Central memory CD8-positive, alpha-beta T cell (primary cell): ENCODE measurements around the gene APP.

Experiments
- ATAC-seq: fragments of 150-1000 bp; cut with Tn5 transposase; replicated peaks from 2 replicates; pipeline ENCODE4 v1.10.0; 2022; ENCODE audit warnings: mild to moderate bottlenecking, moderate FRiP score, moderate number of reproducible peaks; ENCODE audit not compliant: poor library complexity, severe bottlenecking; ENCODE audit errors: extremely low read depth
- DNase-seq, 2 donors: peaks; one replicate each; pipeline ENCODE4 v3.0.0; 2021; ENCODE audit warnings: low spot score in 2 of 2
- H3K27ac Mint-ChIP-seq: one replicate; pipeline ENCODE4 v1.8.0; 2022; ENCODE audit warnings: low read depth, mild to moderate bottlenecking, moderate library complexity, mixed read lengths
- H3K27me3 Mint-ChIP-seq: one replicate; pipeline ENCODE4 v1.8.0; 2022; ENCODE audit warnings: mixed read lengths
- H3K36me3 Mint-ChIP-seq: one replicate; pipeline ENCODE4 v1.8.0; 2022; ENCODE audit warnings: mild to moderate bottlenecking, moderate library complexity, mixed read lengths; ENCODE audit not compliant: insufficient read depth
- H3K4me1 Mint-ChIP-seq: one replicate; pipeline ENCODE4 v1.8.0; 2022; ENCODE audit warnings: mixed read lengths
- H3K4me3 Mint-ChIP-seq: one replicate; pipeline ENCODE4 v1.8.0; 2022; ENCODE audit warnings: mild to moderate bottlenecking, moderate library complexity, mixed read lengths
- H3K9me3 Mint-ChIP-seq: one replicate; pipeline ENCODE4 v1.8.0; 2022; ENCODE audit warnings: mixed read lengths

The APP gene

GRCh38 chr21:25855576-25855975 lies 315.0 kb downstream of the APP start:
- Mint-ChIP-seq H3K27me3 (peaks cover 6% of the 10 kb centered on the region), H3K36me3 (no peaks in the 10 kb centered on the region), H3K27ac (no peak overlapping the region), H3K4me1 (no peaks in the 10 kb centered on the region), H3K9me3 (no peaks in the 10 kb centered on the region), H3K4me3 (no peak overlapping the region)
- ATAC-seq (no peak), DNase-seq (no peak)

GRCh38 chr21:25850126-25850842 lies 320.3 kb downstream of the APP start:
- Mint-ChIP-seq H3K27ac (no peak overlapping the region), H3K27me3 (peaks cover 22% of the 10 kb centered on the region), H3K4me3 (no peak overlapping the region), H3K4me1 (peaks cover 6% of the 10 kb centered on the region), H3K9me3 (no peaks in the 10 kb centered on the region), H3K36me3 (no peaks in the 10 kb centered on the region)
- DNase-seq (no peak), ATAC-seq (no peak)

- H3K36me3 Mint-ChIP-seq, result no peaks in the 10 kb centered on the region
- no peak overlapping the region for H3K27ac Mint-ChIP-seq
- no peak overlapping the region for H3K4me3 Mint-ChIP-seq
- no peak for DNase-seq
- peaks cover 6% of the 10 kb centered on the region for H3K4me1 Mint-ChIP-seq
- no peaks in the 10 kb centered on the region for H3K9me3 Mint-ChIP-seq
- peaks cover 29% of the 10 kb centered on the region for H3K27me3 Mint-ChIP-seq
- ATAC-seq, result no peak
Observed at GRCh38 chr21:25848309-25848708, 322.3 kb downstream of the APP start.

GRCh38 chr21:25845729-25846256 lies 324.8 kb downstream of the APP start:
- ATAC-seq (no peak), DNase-seq (no peak)
- Mint-ChIP-seq H3K9me3 (no peaks in the 10 kb centered on the region), H3K4me1 (peaks cover 6% of the 10 kb centered on the region), H3K27me3 (peaks cover 44% of the 10 kb centered on the region), H3K4me3 (no peak overlapping the region), H3K27ac (no peak overlapping the region), H3K36me3 (no peaks in the 10 kb centered on the region)

- Mint-ChIP-seq H3K9me3 (peaks cover 7% of the 10 kb centered on the region), H3K4me1 (peaks cover 6% of the 10 kb centered on the region), H3K4me3 (no peak overlapping the region), H3K36me3 (no peaks in the 10 kb centered on the region), H3K27me3 (peaks cover 55% of the 10 kb centered on the region), H3K27ac (no peak overlapping the region)
- DNase-seq (no peak), ATAC-seq (no peak)
Observed at GRCh38 chr21:25842925-25843324, 327.6 kb downstream of the APP start.

GRCh38 chr21:25838809-25839208 lies 331.8 kb downstream of the APP start:
- Mint-ChIP-seq H3K9me3 (peaks cover 7% of the 10 kb centered on the region), H3K4me3 (no peak overlapping the region), H3K4me1 (no peaks in the 10 kb centered on the region), H3K27ac (no peak overlapping the region), H3K27me3 (peaks cover 60% of the 10 kb centered on the region), H3K36me3 (no peaks in the 10 kb centered on the region)
- DNase-seq (no peak), ATAC-seq (no peak)

GRCh38 chr21:25837533-25838265 lies 332.9 kb downstream of the APP start:
- Mint-ChIP-seq H3K27me3 (peaks cover 60% of the 10 kb centered on the region), H3K4me3 (no peak overlapping the region), H3K9me3 (peaks cover 13% of the 10 kb centered on the region), H3K4me1 (no peaks in the 10 kb centered on the region), H3K36me3 (no peaks in the 10 kb centered on the region), H3K27ac (no peak overlapping the region)
- ATAC-seq (no peak), DNase-seq (no peak)

GRCh38 chr21:25836396-25836795 lies 334.2 kb downstream of the APP start:
- Mint-ChIP-seq H3K4me3 (no peak overlapping the region), H3K27ac (no peak overlapping the region), H3K36me3 (no peaks in the 10 kb centered on the region), H3K9me3 (peaks cover 13% of the 10 kb centered on the region), H3K4me1 (no peaks in the 10 kb centered on the region), H3K27me3 (peaks cover 65% of the 10 kb centered on the region)
- DNase-seq (no peak), ATAC-seq (no peak)

GRCh38 chr21:25834381-25834780 lies 336.2 kb downstream of the APP start:
- no peak for DNase-seq
- Mint-ChIP-seq H3K36me3 (no peaks in the 10 kb centered on the region), H3K4me3 (no peak overlapping the region), H3K9me3 (peaks cover 13% of the 10 kb centered on the region), H3K27me3 (peaks cover 52% of the 10 kb centered on the region), H3K4me1 (no peaks in the 10 kb centered on the region), H3K27ac (no peak overlapping the region)
- no peak for ATAC-seq

GRCh38 chr21:25831300-25831960 lies 339.1 kb downstream of the APP start:
- Mint-ChIP-seq H3K36me3 (no peaks in the 10 kb centered on the region), H3K4me3 (no peak overlapping the region), H3K9me3 (peaks cover 6% of the 10 kb centered on the region), H3K4me1 (no peaks in the 10 kb centered on the region), H3K27me3 (peaks cover 50% of the 10 kb centered on the region), H3K27ac (no peak overlapping the region)
- no peak for ATAC-seq
- no peak for DNase-seq
